Hippocampal formation (tissue), 2 donors: ENCODE results near the gene ANO3.
"Not testable (repeated sequence)": the region's sequence is repeated elsewhere in the genome, so short reads cannot be mapped to it uniquely, and the experiment has no call there.

ENCODE experiments used
- DNase-seq, 2 donors: peaks; one replicate each; lab custom pipeline; 2025; lab: John Stamatoyannopoulos, UW

The ANO3 gene

DNA sequence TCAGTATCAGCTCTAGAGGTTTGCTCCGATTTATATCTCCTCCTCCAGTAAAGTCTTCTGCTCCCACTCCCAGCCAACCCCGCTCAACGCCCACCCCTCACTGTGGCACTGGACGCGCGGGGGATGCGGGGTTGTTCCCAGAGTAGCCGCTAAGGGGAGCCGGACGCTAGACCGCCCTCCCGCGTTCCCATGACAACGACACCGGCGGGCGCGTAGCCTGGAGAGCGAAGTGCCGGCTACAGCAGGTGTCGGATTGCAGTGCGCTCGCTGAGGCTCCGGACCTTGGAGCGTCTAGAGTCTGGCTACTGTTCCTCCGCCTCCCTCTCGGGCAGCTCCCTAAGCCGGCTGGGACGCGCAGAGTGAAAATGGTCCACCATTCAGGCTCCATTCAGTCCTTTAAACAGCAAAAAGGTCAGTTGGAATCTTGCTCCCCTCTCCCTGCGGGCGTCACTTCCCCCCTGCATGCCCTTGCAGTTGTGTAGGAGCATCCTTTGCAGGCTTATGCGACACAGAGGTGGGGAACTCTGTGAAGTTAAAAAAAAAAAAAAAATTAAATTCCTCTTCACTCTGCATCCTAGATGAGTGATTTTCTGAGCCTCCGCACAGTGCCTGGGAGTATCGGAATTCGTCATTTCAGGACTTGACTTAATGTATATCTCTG is at the start of gene ANO3:
Gene ANO3 (plus strand): TSS at position 220 of the 661 bp plus-strand sequence. CDS start 146 bp downstream, at position 366.
- DNase-seq = peak in 1 of 2 donors; percentile 17

DNA sequence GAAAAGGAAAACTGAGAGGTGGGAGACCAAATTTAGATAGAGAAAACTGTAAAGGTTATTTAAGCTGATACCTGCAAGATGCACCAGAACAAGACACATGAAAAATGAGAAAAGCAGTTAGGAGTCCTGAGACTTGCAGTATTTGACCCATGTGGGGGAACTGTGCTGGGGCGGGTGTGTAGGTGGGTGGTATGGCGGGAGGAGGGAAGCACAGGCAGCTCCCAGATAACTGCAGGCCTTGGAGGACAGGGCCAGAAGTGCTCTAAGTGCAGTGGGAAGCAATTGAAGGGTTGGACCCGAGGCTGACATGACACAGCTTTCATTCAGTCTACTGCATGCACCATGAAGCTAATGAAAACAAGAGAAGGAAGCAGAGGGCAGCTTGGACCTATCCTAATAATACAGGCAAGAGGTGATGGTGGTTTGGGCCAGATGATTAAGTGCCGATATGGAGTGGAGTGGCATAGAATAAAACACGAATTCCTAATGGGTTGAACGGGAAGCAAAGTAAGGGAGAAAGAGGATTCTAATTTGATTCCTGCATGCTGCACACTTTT is 48.0 kb upstream of the ANO3 start:
- no peak for DNase-seq

DNA sequence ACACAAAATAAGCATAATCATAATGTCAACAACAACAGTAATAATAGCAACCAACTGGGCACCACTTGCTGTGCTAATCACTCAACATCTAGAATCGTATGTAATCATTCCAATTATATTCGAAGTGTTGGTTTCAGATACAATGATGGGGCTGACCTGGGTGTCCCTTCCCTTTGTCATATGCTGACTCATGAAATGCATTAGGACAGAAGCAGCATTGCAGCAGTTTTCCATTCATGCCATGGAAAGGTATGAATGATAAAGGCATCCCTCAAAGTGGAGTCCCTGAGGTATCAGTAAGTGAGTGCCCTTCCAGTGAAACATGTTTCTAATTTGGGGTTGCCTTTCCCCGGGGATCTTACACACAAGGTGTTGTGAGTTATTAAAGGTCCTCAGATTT is 46.3 kb upstream of the ANO3 start:
- DNase-seq = no peak

DNA sequence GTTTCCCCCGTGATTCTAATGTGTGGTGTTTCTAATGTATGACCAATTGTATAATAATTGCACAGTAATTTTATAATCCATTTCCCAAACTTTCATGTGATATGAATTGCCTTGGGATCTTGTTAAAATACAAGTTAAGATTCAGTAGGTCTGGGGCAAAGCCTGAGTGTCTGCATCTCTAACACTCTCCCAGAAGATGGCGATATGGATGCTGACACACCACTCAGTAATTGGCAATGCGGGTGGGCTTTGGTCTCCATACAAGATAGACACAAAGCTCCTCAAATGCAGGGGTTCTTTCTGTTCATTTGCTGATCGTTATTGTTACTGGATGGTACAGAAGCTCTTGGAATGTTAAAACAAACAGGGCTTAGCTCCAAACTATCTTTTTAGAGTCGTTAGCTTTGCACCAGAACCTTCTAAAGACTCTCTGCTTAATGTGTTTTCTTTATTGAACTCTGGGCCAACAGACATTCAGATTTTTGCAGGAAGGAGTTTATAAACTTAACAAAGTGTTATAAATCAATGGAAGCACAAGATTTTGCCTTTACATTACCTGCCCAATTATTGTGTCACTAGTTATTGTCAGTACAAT is 45.4 kb upstream of the ANO3 start:
- no peak for DNase-seq

DNA sequence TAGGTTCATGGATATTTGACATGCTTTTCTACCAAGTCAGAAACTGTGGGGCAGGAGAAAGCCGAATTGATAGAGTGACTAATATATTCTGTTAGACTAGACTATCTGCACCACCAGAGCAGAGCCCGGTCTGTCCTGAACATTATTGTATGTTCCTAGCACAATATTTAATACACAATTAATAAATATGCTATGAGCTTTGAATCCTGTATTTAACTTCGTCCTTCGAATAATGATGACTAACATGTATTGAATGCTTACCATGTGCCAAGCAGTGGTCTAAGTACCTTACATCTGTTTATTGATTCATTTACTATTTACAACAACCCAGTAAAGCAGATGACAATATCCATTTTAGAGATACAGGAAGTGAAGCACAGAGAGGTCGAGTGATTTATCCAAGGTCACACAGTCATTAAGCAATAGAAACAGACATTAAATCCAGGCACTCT is 44.8 kb upstream of the ANO3 start:
- DNase-seq = no peak

DNA sequence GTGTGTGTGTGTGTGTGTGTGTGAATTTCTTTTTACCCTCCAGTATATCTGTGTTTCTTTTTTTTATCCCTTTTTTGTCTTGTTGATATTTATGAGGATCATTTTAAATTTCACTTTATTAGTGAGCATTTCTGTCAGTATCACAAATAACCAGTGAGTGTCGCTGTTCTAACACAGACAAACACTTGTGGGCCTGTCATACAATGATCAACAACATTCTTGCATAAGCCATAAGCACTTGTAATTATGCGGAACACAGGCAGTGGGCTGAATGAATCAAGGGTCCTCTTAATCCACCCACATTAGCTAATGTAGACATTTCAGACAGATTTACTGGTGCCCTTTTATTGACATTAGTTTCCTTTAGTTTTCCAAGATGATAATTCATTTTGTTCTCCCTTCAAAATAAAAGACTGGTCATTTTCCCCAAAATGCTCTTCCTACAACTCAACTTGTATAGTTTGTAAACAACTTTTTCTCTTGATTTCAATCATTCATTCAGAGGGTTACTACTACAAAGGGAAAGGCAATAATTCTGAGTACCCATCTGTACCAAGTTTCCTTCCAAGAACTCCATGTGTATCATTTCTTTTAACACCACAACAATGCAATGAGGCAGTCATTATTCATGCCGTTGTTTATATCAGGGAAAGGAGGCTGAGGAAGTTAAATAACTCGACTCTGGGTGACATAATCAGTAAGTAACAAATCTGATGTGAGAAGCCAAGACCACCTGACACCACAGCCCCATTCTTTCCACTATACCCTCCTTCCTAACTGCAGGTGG is 34.5 kb upstream of the ANO3 start:
- peak in 1 of 2 donors; percentile 48 for DNase-seq

DNA sequence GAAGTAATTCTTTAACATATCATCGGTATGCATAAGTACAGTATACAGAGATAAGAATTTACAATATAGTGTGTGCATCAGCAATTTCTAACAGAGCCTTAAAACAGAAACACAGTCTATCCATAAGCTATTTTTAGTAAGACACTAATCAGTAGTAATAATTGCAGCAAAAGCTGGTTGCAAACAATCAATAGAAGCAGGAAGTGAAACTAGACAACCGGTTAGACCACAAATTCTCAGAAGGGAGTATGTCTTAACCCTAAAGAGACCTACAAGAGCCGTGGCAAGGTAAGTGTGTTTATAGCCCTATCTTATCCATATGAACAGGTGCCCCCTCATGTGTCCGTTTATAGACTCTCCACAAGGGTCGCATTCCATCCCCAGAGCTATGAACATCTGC is 15.6 kb upstream of the ANO3 start:
- DNase-seq = not testable (repeated sequence)

DNA sequence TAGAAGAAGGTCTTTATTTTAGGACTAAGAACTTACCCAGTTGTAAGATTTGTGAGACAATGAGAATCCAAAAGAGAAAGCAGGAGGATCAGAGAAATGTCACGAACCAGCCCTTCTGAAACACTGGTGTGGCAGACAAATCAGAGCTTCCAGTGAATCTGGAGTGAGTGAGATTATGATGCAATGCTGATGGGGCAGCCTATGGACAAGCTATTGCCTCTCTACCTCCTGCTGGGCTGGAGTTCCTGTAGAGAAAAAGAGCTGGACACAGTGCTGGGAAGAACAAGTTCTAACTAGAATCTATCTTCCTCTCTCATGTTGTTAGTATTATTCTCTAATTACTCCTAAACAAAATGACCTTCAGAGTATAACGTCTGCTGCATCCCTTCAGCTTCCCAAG is 12.0 kb upstream of the ANO3 start:
- no peak for DNase-seq

DNA sequence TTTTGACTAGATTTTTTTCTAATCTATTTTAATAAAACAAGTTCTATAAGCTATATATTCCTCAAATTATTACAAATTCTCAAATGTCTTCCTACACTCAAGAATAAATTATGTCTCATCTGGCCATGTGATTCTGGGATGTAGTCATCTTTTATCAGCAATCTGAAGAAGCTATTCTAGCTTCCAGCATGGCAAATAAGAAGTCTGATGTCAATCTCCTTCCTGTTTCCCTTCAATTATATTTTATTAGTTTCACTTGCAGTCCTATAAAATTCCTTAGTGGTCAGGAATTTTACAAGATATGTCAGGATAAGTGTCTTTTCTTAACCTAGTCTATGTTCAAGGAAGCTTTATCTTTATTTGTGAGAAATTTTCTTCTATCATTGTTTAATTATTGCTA is 10.4 kb upstream of the ANO3 start:
- no peak for DNase-seq

DNA sequence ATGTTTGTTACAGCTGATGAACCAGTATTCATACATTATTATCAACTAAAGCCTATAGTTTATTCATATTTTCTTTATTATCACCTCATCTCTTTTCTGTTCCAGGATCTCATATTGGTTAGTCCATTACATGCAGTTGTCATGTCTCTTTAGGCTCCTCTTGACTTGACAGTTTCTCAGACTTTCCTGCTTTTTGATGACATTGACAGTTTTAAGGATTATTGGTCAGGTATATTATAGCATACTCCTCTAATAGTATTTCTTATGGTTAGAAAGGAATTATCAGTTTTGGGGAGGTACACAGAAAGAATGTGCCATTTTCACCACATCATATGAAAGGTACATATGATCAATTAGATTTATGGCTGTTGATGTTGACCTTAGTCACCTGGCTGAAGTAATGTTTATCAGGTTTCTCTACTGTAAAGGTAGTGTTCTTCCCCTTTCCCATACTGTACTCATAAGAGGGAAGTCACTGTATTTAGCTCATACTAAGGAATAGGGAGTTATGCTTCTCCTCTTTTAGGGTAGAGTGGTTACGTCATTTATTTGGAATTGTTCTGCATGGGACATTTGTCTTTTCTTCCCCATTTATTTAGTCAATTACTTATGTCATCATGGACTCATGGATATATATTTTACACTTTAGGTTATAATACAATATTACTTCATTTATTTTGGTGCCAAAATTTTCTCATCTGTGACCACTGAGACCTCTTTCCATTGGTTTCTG is 9.4 kb upstream of the ANO3 start:
- no peak for DNase-seq

DNA sequence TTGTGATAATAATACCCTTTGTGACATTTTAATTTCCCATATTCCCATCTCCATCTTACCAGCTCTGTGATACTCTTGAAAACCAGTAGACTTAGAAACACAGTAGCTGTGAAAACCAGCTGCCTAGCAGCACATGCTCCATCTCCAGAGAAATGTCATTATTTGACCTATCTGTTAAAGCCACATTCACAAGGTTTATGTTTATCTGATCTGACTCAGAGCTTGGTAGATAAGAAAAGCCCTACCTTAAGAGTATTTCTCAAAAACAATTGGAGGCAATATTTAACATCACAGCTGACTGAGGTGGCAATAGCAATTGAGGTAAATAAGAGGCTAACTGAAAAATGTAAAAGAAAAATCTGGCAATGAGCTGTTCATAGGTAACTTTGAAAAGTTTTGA is 8.1 kb upstream of the ANO3 start:
- DNase-seq = no peak

DNA sequence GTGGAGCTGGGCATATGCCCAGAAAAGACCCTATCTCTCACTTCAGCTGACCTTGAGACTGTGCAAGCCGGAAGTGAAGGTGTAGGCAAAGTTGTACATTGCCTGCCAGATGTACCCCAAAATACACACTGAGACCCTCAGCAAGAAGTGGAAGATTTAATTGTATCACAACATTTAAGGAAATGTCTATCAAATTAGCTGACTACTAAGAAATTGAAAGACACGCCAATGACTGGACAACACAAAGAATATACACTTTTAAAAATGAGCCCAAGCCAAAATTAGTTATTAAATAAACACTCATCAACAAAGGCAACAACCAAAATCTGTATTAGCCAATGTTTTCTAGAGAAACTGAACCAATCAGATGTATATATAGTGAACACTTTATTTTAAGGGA is 7.7 kb upstream of the ANO3 start:
- DNase-seq = no peak

DNA sequence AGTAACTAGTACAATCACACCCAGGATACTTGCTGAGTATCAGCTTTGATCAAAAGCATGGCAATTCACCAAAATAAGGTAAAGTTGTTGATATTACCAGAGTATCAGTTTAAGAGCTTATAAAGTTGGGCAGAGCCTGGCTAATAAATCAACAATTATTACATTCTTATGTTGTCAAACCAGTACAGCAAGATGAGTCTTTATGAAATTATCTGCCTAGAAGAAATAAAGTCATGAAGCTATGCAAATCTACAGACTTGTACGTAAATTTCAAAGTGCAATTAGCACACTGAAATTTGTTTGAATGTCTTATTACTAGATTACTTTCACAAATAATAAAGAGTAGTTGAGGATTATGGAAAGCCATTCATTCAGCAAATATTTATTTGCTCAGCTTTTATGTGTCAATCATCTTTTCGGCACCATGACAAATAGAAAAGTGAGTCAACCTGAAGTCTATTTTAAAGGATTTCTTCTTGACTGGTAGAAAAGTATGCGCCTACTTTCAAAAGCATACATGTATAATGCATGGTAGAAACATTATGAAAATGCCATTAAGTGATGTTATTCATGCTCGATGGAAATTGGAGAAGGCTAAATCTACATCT is 5.0 kb upstream of the ANO3 start:
- DNase-seq = no peak

DNA sequence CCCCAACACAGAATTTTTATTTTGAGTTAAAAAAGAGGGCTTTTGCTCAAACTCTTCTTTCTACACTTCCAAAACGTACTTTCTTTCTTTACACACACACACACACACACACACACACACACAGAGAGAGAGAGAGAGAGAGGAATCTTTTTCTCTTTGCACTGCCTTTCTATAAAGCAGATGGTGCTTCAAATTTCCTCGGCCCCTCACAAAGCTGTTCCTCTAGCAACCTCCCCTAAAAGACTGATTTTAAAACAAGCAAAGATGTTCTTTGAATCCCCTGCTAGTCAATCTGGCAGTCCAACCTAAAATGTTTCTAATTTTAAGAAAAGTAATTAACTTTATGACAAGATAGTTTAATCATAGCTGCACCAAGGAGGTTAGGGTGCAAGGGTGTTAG is 2.7 kb upstream of the ANO3 start:
- DNase-seq = no peak

DNA sequence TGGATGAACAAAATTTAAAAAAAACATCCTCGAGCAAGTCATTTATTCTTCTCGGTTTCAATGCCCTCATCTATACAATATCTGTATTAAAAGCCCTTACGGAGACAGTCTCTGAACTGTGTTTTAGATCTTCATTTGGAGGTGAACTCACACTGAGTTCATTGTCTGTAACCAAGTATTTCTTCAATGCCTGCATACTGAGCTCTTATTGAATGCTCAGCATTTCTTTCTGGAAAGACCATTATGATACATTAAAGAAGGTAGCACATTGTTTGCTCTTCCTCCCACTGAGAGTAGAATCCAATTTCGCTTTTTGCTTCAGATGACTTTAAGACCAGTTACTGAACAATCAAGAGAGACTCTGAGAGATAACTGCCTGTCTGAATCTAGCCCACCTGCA is 1.7 kb upstream of the ANO3 start:
- DNase-seq = no peak

DNA sequence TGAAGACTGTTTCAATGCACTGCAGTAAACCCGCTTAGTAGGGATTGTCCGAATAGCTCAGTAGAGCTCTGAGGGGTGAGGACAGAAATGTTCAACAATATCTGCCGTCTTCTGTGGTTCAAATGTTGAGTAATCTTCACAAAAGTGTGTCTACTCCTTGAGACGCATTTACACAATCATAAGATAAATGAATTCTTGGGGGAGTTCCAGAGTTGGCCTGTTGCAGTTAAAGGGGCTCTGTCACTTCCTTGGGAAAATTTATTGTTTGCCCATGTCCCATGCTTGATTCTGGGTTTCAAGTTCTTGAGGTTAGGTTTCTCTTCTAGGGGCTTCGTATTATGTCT is 614 bp downstream of the ANO3 start:
- DNase-seq = no peak

DNA sequence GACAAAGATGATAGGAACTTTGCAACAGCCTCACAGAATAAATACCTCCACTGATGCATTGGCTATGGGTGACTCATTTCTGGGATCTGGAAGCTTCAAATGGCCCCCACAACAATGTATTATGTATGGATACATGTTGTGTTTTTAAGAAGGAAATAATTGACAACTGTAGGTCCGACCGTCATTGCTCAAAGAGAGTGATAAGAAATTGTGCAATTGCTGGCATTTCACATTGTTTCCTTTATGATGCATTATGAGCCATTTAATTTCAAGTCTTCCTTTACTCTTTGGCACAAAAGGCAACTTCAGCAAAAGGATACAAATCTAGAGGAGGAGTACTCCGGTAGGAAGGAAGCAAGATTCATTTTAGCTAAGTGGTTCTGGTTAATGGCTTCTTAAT is 2.0 kb downstream of the ANO3 start:
- DNase-seq = no peak

DNA sequence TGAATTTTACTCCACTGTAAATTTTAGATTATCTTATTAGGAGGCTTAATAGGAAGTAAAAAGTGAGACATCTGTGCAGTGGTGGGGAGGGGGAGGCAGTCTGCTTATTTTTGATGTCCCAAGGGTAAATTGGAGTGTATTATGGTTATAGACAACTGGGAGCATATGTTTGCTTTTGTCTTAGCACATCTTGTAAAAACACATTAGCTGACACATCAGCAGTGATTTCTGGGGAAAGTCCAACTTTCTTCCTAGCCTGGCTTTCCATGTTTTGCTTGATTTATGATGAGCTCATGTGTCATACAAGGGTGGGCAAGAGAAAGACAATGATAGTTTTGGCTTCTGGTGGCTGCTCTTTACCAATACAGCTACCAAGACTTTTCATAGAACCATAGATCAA is 4.0 kb downstream of the ANO3 start:
- no peak for DNase-seq

DNA sequence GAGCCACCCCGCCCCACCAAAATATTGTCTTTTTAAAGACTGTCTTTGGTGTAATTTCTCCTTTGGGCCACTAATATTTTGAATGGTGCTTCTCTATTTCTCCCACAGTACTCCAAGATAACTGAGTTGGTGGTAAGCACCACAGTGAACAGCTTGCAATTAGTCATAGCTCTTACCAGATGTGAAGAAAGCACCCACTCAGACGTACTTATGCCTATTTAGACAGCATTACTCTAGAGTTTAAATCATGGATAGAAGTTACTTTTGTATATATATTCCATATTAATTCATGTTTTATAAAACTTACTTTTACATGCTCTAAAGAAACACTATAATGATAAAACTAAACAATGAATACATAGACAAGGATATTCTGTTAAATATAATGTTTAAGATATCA is 12.7 kb downstream of the ANO3 start:
- DNase-seq = peak in 1 of 2 donors; percentile 24

DNA sequence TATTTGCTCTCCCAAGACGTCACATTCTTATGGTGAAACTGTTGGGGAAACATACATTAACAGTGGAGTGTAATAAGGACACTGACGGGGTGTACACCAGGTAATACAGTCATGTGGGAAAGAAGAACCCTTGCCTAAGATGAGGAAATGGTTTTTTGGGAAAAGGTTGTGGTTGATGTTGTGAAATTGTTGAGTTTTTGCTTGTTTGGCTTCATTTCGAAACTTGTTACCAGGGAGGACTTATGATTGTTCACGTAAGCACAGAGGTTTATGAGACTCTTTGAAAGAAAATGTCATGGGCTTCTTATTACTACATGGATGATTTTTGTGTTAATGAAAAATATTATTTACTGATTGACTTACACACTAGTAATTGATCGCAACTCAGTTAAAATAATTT is 16.8 kb downstream of the ANO3 start:
- DNase-seq = no peak

DNA sequence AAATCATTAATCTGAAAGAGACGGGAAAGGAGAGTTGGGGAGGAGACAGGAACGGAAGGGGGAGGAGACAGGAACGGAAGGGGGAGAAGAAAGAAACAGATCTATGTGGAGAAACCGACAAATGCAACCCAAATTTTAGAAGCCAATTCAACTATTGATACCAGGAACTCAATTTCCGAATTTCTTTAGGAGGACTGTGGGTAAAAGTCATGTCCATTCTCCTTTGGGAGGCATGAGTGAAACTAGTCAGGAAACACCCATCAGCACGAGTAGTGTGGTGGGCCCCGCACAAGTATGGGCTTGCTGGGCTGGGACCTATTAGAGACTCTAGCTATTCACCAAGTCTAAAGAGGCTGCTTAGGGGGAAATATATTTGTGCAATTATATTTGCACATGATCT is 18.1 kb downstream of the ANO3 start:
- no peak for DNase-seq

DNA sequence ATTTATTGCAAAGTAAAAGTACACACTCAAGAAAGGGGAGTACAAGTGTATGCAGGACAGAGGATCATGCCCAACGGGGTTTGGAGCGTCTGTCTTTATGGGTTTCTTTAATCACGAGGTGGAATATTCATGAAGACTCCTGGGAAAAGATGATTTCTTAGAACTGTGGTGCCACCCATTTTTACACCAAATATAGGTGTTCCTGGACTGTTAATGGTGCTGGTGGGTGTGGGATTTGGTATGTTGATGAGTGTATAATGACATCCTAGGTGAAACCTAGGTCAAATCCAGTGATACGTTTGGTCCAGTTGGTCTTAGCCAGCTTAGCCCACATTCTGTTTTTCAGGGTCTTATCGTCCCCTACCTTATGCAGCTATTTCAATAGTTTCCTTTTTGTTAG is 21.1 kb downstream of the ANO3 start:
- no peak for DNase-seq
